Prostate gland (tissue), 2 donors: ENCODE results near the gene MIB2. TPM values are rescaled to one million over a fixed set of nuclear protein-coding genes. Genes with fewer than 3 reads are reported as not detected.
"Not testable (repeated sequence)": the region's sequence is repeated elsewhere in the genome, so short reads cannot be mapped to it uniquely, and the experiment has no call there.

Experiments
- DNase-seq: peaks from one replicate; pipeline ENCODE4 v3.0.0-alpha.2; 2019; ENCODE audit warnings: low spot score
- H3K27ac ChIP-seq, 2 donors: fragments of 200-600 bp; sonication (generic); 2 replicates each; pipeline ENCODE4 v1.5.1; 2017 to 2019
- H3K27me3 ChIP-seq: fragments of 200-600 bp; sonication (generic); replicated peaks from 2 replicates; pipeline ENCODE4 v1.5.1; 2019; ENCODE audit not compliant: insufficient read depth
- H3K36me3 ChIP-seq, 2 donors: fragments of 200-600 bp; sonication (generic); 1 replicate in 1 of 2; 2 replicates in 1 of 2; pipeline versions ENCODE4 v1.5.1 to v1.8.1; 2017 to 2019
- H3K4me1 ChIP-seq: fragments of 200-600 bp; sonication (generic); replicated peaks from 2 replicates; pipeline ENCODE4 v1.5.1; 2019
- H3K4me3 ChIP-seq, 2 donors: fragments of 200-600 bp; sonication (generic); 2 replicates each; pipeline ENCODE4 v1.5.1; 2017 to 2019
- H3K9me3 ChIP-seq: fragments of 200-600 bp; sonication (generic); 2 replicates; pipeline ENCODE4 v1.5.1; 2017
- POLR2A ChIP-seq: fragments of 450-650 bp; IDR thresholded peaks from one replicate; pipeline ENCODE4 v1.6.1; 2016; ENCODE audit warnings: antibody characterized with exemption, mild to moderate bottlenecking
- POLR2AphosphoS5 ChIP-seq: sonication (generic); formaldehyde crosslinking; IDR thresholded peaks from one replicate; pipeline ENCODE4 v1.6.1; 2017; ENCODE audit warnings: antibody characterized with exemption
- WGBS: methylation state at CpG from one replicate; pipeline ENCODE4 v1.1.5; 2018; 5-methylcytosine and 5-hydroxymethylcytosine counted together
- intact Hi-C: fragments of 100-400 bp; cut with DNase I; formaldehyde crosslinking; loops from one replicate; pipeline ENCODE4 v1.14.2; 2022
- total RNA-seq, 2 donors: library from RNA; depleted of rRNA; stranded (reverse); fragments of >200 nt; gene quantifications; one replicate each; pipeline ENCODE4 v1.1.0, GENCODE V29; 2016
- TF ChIP-seq, protein P1 (sequence below), 4 experiments: fragments of 200-600 bp in 2 of 4; fragments of 450-650 bp in 2 of 4; sonication (generic) in 2 of 4; IDR thresholded peaks; 1 replicate in 3 of 4; 2 replicates in 1 of 4; pipeline ENCODE4 v1.5.1; 2016 to 2019; ENCODE audit warnings: antibody characterized with exemption in 4 of 4, mild to moderate bottlenecking in 2 of 4, moderate library complexity in 2 of 4

Gene MIB2
- total RNA-seq, 2 donors from 2014 or later = 60.6 to 152 TPM

GRCh38 chr1:1670866-1671265, 55.6 kb downstream of the MIB2 start:
- 90% methylated on average over 24 of the region's 24 CpGs for WGBS
- no peaks in the 10 kb centered on the region for H3K9me3 ChIP-seq
- peaks cover 0 to 7% of the 10 kb centered on the region in 2 donors for H3K36me3 ChIP-seq
- H3K4me1 ChIP-seq = no peaks in the 10 kb centered on the region
- DNase-seq = no peak
- no peaks in the 10 kb centered on the region for H3K27me3 ChIP-seq
- intact Hi-C loops = loop anchor here (10.0 kb wide), 1 partner anchor 46 kb away; no protein-coding TSS in a partner anchor
- no peak overlapping the region for H3K4me3 ChIP-seq
- TF ChIP-seq POLR2A (no peak), POLR2AphosphoS5 (no peak)
- TF ChIP-seq, protein P1, sequence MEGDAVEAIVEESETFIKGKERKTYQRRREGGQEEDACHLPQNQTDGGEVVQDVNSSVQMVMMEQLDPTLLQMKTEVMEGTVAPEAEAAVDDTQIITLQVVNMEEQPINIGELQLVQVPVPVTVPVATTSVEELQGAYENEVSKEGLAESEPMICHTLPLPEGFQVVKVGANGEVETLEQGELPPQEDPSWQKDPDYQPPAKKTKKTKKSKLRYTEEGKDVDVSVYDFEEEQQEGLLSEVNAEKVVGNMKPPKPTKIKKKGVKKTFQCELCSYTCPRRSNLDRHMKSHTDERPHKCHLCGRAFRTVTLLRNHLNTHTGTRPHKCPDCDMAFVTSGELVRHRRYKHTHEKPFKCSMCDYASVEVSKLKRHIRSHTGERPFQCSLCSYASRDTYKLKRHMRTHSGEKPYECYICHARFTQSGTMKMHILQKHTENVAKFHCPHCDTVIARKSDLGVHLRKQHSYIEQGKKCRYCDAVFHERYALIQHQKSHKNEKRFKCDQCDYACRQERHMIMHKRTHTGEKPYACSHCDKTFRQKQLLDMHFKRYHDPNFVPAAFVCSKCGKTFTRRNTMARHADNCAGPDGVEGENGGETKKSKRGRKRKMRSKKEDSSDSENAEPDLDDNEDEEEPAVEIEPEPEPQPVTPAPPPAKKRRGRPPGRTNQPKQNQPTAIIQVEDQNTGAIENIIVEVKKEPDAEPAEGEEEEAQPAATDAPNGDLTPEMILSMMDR (IDR thresholded peaks at IDR 0.05) = no peak
- H3K27ac ChIP-seq = no peak overlapping the region

GRCh38 chr1:1671365-1672119, 56.2 kb downstream of the MIB2 start:
- H3K4me1 ChIP-seq = no peaks in the 10 kb centered on the region
- H3K4me3 ChIP-seq = no peak overlapping the region
- DNase-seq = no peak
- no peak overlapping the region for H3K27ac ChIP-seq
- WGBS = 87% methylated on average over 27 of the region's 27 CpGs
- H3K36me3 ChIP-seq = peaks cover 0 to under 1% of the 10 kb centered on the region in 2 donors
- H3K9me3 ChIP-seq = no peaks in the 10 kb centered on the region
- TF ChIP-seq POLR2AphosphoS5 (no peak), POLR2A (no peak)
- TF ChIP-seq, protein P1 (IDR thresholded peaks at IDR 0.05) = no peak
- intact Hi-C loops = loop anchor here (10.0 kb wide), 1 partner anchor 47 kb away; no protein-coding TSS in a partner anchor
- no peaks in the 10 kb centered on the region for H3K27me3 ChIP-seq

- WGBS = 92% methylated on average over 25 of the region's 25 CpGs
- H3K4me1 ChIP-seq = no peaks in the 10 kb centered on the region
- TF ChIP-seq POLR2AphosphoS5 = no peak
- no peak for TF ChIP-seq POLR2A
- TF ChIP-seq, protein P1 (IDR thresholded peaks at IDR 0.05) = no peak
- H3K27ac ChIP-seq = no peak overlapping the region
- DNase-seq = no peak
- H3K27me3 ChIP-seq = no peaks in the 10 kb centered on the region
- H3K36me3 ChIP-seq = no peaks in the 10 kb centered on the region
- intact Hi-C loops = loop anchor here (10.0 kb wide), 1 partner anchor 48 kb away; no protein-coding TSS in a partner anchor
- no peak overlapping the region for H3K4me3 ChIP-seq
- H3K9me3 ChIP-seq = no peaks in the 10 kb centered on the region
Measured at GRCh38 chr1:1672181-1672965, 57.1 kb downstream of the MIB2 start.

DNA sequence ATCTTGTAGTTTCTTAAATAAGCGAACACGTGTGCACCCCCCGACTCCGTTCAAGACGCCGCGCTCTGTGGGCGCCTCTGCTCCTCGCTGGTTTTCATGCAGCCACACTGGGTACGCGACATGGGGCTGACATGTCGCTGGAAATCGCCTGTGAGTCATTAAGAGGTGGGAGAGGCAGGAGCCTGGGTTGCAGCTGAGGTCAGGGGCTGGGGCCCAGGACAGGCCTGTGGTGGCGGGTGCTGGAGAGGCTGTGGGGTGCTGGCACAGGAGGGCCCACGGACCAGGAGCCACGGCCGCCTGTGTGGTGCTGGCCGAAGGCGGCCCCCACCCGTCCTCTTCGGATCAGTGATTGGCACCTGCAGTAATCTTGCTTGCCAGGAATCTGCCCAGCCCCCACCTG, 59.5 kb downstream of the MIB2 start:
- WGBS = 83% methylated on average over 17 of the region's 21 CpGs
- intact Hi-C loops = loop anchor here (10.0 kb wide), 1 partner anchor 50 kb away; no protein-coding TSS in a partner anchor
- H3K27me3 ChIP-seq = not testable (repeated sequence)

DNA sequence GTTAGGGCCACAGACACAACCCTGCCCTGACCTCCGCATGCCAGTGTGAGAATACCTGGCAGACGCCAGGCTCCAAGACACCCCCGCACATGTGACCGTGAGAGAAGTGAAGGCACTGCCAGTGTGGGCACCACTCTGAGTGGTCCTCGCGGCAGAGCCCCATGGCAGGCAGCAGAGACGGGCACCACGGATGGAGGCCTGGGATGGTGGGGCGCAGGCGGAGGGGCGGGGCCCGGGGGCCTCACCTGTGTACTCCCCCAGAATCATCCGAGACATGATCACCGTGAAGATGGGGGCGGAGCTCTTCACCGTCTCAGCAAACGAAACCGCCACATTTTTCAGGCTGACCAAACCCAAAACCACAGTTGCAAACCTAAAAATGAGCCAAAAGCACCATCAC, 59.9 kb downstream of the MIB2 start:
- not testable (repeated sequence) for H3K27me3 ChIP-seq, H3K36me3 ChIP-seq, H3K27ac ChIP-seq, DNase-seq, H3K4me1 ChIP-seq, H3K9me3 ChIP-seq, H3K4me3 ChIP-seq
- intact Hi-C loops = loop anchor here (10.0 kb wide), 1 partner anchor 50 kb away; no protein-coding TSS in a partner anchor
- WGBS = 94% methylated on average over 10 of the region's 18 CpGs

More for the DNA sequence above, 59.5 kb downstream of the MIB2 start:
- H3K4me3 ChIP-seq, H3K4me1 ChIP-seq, H3K9me3 ChIP-seq, DNase-seq, H3K36me3 ChIP-seq, H3K27ac ChIP-seq: not testable (repeated sequence)

GRCh38 chr1:1676087-1676486, 60.8 kb downstream of the MIB2 start:
- WGBS = no CpG with 5 or more reads among the region's 21 CpGs
- not testable (repeated sequence) for H3K27ac ChIP-seq, DNase-seq, H3K4me1 ChIP-seq, H3K36me3 ChIP-seq, H3K9me3 ChIP-seq, H3K4me3 ChIP-seq, H3K27me3 ChIP-seq
- intact Hi-C loops = loop anchor here (10.0 kb wide), 1 partner anchor 51 kb away; no protein-coding TSS in a partner anchor
